ENCODE results near the gene CCDC136.

Gene CCDC136

DNA sequence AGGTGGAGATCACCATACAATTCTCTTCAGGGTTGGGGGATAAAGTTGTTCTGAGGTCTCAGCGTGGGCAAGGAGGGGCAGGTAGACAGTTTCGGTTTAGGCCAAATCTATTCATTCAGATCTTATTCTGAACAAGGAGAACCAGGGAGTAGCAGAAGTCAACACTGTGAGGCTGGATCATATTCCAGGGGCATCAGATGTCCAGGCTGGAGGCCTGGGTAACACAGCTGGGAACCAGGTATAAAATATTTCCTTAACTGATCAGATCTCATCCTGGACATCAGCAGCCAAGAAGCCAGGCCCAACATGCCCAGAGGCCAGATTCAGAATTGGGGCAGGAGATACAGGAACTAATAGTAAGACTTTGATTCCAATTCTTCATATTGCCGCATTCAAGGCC, 19.2 kb downstream of the CCDC136 start:
- Histone ChIP-seq H3K9me3 (ENCODE audit: insufficient read depth, low read depth, low read length) (no peaks in the 10 kb centered on the region), H3K36me3 (ENCODE audit: insufficient read depth, low read depth, low read length) (peaks cover 59% of the 10 kb centered on the region), H3K27me3 (ENCODE audit: insufficient read depth, low read length) (no peaks in the 10 kb centered on the region), H3K4me3 (ENCODE audit: low read length) (no peak overlapping the region), H3K27ac (ENCODE audit: low read length) (no peak overlapping the region), H3K9ac (ENCODE audit: low read depth, low read length) (no peak overlapping the region), H3K4me1 (ENCODE audit: insufficient read depth, low read length) (0 out of 2 replicates have a peak, but pooled peaks cover 3% of the 10 kb centered on the region)

DNA sequence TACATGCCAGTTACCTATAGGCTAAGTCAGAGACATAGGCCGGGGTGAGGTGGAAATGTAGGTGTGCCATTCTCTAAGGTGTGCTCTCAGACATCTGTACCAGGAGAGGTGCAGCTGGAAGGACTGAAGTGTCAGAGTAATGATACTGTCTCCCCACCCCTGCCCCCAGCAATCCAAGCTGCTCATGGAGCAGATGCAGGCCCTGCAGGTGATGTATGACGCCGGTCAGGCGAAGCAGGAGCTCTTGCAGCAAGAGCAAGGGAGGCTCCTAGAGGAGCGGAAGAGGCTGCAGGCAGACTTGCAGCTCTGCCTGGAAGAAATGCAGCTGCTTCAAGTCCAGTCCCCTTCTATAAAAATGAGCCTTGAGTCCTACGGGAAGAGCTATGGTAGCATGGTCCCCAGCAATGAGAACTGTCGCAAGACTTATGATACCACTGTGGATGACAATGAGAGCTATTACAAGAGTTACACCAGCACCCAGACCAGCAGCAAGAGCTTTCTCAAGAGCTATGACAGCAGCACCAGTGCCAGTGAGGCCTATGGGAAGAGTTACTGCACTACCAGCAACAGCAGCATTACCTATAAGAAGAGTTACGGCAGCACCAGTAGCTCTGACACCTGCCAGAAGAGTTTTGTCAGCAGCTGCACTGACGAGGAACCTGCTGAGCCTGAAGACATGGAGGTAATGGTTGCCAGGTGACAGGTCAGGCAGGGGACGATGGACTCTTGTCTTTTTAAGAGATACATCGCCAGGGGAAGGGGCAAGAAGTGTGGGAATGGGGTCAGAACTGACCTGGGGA, 20.1 kb downstream of the CCDC136 start:
- H3K27ac ChIP-seq (ENCODE audit: low read length): no peak overlapping the region
- no peak overlapping the region for H3K9ac ChIP-seq (ENCODE audit: low read depth, low read length)
- H3K36me3 ChIP-seq (ENCODE audit: insufficient read depth, low read depth, low read length): peaks cover 51% of the 10 kb centered on the region

DNA sequence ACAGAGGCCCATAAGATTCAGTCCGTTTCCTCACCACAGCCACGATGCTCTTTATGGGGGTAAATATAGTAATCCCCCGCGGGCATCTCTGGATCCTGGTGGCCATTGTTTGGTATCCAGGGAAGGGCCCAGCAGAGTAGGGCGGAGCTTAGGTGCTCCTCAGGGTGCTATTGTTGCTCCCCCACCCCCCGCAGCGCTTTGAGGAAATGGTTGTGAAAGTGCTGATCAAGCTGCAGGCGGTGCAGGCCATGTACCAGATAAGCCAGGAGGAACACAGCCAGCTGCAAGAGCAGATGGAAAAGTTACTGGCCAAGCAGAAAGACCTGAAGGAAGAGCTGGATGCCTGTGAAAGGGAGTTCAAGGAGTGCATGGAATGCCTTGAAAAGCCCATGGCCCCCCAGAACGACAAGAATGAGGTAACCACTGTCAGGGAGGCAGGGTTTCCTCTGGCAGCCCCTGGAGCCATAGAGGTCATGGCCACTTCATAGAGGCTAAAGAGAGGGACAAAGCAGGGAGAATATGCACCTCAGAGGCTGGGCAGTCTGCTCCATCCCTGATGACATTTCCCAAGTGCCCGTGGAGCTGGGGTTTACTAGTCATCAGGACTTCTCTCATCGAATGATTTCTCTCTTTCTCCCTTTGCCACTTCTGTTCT, 20.9 kb downstream of the CCDC136 start:
- no peaks in the 10 kb centered on the region for H3K9me3 ChIP-seq (ENCODE audit: insufficient read depth, low read depth, low read length)
- H3K27ac ChIP-seq (ENCODE audit: low read length): no peak overlapping the region
- no peak overlapping the region for H3K9ac ChIP-seq (ENCODE audit: low read depth, low read length)
- H3K4me1 ChIP-seq (ENCODE audit: insufficient read depth, low read length): 0 out of 2 replicates have a peak, but pooled peaks cover 3% of the 10 kb centered on the region
- H3K36me3 ChIP-seq (ENCODE audit: insufficient read depth, low read depth, low read length): peaks cover 44% of the 10 kb centered on the region
- no peak overlapping the region for H3K4me3 ChIP-seq (ENCODE audit: low read length)
- no peaks in the 10 kb centered on the region for H3K27me3 ChIP-seq (ENCODE audit: insufficient read depth, low read length)

More for the DNA sequence above, 20.1 kb downstream of the CCDC136 start:
- no peaks in the 10 kb centered on the region for H3K9me3 ChIP-seq (ENCODE audit: insufficient read depth, low read depth, low read length)
- no peak overlapping the region for H3K4me3 ChIP-seq (ENCODE audit: low read length)
- no peaks in the 10 kb centered on the region for H3K27me3 ChIP-seq (ENCODE audit: insufficient read depth, low read length)
- H3K4me1 ChIP-seq (ENCODE audit: insufficient read depth, low read length): 0 out of 2 replicates have a peak, but pooled peaks cover 3% of the 10 kb centered on the region

DNA sequence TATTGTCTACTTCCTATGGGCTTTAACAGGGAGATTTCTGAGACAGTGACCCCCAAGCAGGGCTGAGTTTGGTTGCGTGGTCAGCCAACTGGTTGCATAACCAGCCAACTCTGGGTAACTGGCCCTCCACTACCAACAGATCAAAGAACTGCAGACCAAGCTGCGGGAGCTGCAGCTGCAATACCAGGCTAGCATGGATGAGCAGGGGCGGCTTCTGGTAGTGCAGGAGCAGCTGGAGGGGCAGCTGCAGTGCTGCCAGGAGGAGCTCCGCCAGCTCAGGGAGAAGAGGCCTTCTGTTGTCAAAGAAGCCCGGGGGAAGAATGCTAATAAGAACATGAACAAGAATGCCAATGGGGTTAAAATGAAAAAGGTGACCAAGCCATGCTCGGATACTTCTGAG, 22.7 kb downstream of the CCDC136 start:
- Histone ChIP-seq H3K36me3 (ENCODE audit: insufficient read depth, low read depth, low read length) (peaks cover 29% of the 10 kb centered on the region), H3K4me1 (ENCODE audit: insufficient read depth, low read length) (0 out of 2 replicates have a peak, but pooled peaks cover 3% of the 10 kb centered on the region), H3K9ac (ENCODE audit: low read depth, low read length) (no peak overlapping the region), H3K9me3 (ENCODE audit: insufficient read depth, low read depth, low read length) (no peaks in the 10 kb centered on the region), H3K27ac (ENCODE audit: low read length) (no peak overlapping the region), H3K27me3 (ENCODE audit: insufficient read depth, low read length) (no peaks in the 10 kb centered on the region), H3K4me3 (ENCODE audit: low read length) (no peak overlapping the region)

- peaks cover 20% of the 10 kb centered on the region for H3K36me3 ChIP-seq (ENCODE audit: insufficient read depth, low read depth, low read length)
- 0 out of 2 replicates have a peak, but pooled peaks cover 3% of the 10 kb centered on the region for H3K4me1 ChIP-seq (ENCODE audit: insufficient read depth, low read length)
- H3K9me3 ChIP-seq (ENCODE audit: insufficient read depth, low read depth, low read length): no peaks in the 10 kb centered on the region
- H3K4me3 ChIP-seq (ENCODE audit: low read length): no peak overlapping the region
- no peaks in the 10 kb centered on the region for H3K27me3 ChIP-seq (ENCODE audit: insufficient read depth, low read length)
- H3K27ac ChIP-seq (ENCODE audit: low read length): no peak overlapping the region
- no peak overlapping the region for H3K9ac ChIP-seq (ENCODE audit: low read depth, low read length)
Measured at GRCh38 chr7:128815289-128815942, 23.6 kb downstream of the CCDC136 start.

DNA sequence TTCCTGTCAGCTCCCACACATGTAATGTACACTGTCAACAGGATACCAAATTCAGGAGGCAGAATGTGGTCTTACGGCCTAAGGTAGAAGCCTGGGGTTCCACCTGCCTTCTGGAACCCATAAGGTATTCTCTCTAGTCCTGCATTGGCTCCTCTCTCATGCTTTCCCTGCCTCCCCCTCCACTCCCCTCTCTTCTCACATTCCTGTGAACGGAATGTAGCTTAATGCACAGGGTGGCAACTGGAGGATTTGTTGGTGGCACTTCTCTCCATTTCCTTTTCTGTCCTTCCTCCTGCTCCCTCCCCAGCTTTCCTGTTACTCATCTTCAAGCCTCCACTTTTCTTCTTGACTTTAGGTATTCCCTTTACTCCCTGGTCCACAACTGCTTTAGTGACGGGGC, 26.9 kb downstream of the CCDC136 start:
- no peaks in the 10 kb centered on the region for H3K4me1 ChIP-seq (ENCODE audit: insufficient read depth, low read length)
- no peaks in the 10 kb centered on the region for H3K27me3 ChIP-seq (ENCODE audit: insufficient read depth, low read length)
- no peak overlapping the region for H3K27ac ChIP-seq (ENCODE audit: low read length)
- H3K4me3 ChIP-seq (ENCODE audit: low read length): no peak overlapping the region
- H3K9ac ChIP-seq (ENCODE audit: low read depth, low read length): no peak overlapping the region
- H3K9me3 ChIP-seq (ENCODE audit: insufficient read depth, low read depth, low read length): no peaks in the 10 kb centered on the region
- peaks cover 11% of the 10 kb centered on the region for H3K36me3 ChIP-seq (ENCODE audit: insufficient read depth, low read depth, low read length)

DNA sequence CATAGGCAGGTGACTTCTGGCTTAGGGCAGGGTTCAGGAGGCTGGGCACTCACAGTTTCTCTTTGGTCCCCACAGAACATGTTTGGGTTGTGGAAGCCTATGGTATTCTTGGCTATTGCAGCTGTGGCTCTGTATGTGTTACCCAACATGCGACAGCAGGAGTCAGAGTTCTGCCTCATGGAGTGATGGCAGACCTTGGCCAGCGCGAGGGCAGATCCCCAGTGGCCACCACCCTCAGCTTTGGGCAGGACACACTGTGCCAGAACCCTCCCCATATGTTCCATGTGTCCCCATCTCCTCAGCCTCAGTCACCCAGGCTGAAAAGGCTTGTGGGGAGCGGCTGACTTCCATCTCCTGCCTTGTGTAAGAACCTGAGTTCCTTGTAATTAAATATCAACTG, 30.0 kb downstream of the CCDC136 start:
- Histone ChIP-seq H3K4me3 (ENCODE audit: low read length) (no peak overlapping the region), H3K9me3 (ENCODE audit: insufficient read depth, low read depth, low read length) (no peaks in the 10 kb centered on the region), H3K9ac (ENCODE audit: low read depth, low read length) (no peak overlapping the region), H3K4me1 (ENCODE audit: insufficient read depth, low read length) (no peaks in the 10 kb centered on the region), H3K27me3 (ENCODE audit: insufficient read depth, low read length) (no peaks in the 10 kb centered on the region), H3K27ac (ENCODE audit: low read length) (no peak overlapping the region), H3K36me3 (ENCODE audit: insufficient read depth, low read depth, low read length) (no peaks in the 10 kb centered on the region)

GRCh38 chr7:128826512-128826911, 34.7 kb downstream of the CCDC136 start:
- Histone ChIP-seq H3K9me3 (ENCODE audit: insufficient read depth, low read depth, low read length) (no peaks in the 10 kb centered on the region), H3K4me1 (ENCODE audit: insufficient read depth, low read length) (peaks cover 7% of the 10 kb centered on the region), H3K27me3 (ENCODE audit: insufficient read depth, low read length) (peaks cover 28% of the 10 kb centered on the region), H3K36me3 (ENCODE audit: insufficient read depth, low read depth, low read length) (no peaks in the 10 kb centered on the region), H3K27ac (ENCODE audit: low read length) (no peak overlapping the region), H3K9ac (ENCODE audit: low read depth, low read length) (no peak overlapping the region), H3K4me3 (ENCODE audit: low read length) (no peak overlapping the region)

- Histone ChIP-seq H3K36me3 (ENCODE audit: insufficient read depth, low read depth, low read length) (no peaks in the 10 kb centered on the region), H3K27ac (ENCODE audit: low read length) (no peak overlapping the region), H3K4me1 (ENCODE audit: insufficient read depth, low read length) (peaks cover 7% of the 10 kb centered on the region), H3K4me3 (ENCODE audit: low read length) (no peak overlapping the region), H3K9ac (ENCODE audit: low read depth, low read length) (no peak overlapping the region), H3K9me3 (ENCODE audit: insufficient read depth, low read depth, low read length) (no peaks in the 10 kb centered on the region), H3K27me3 (ENCODE audit: insufficient read depth, low read length) (peaks cover 31% of the 10 kb centered on the region)
Measured at GRCh38 chr7:128826916-128827247, 35.1 kb downstream of the CCDC136 start.

GRCh38 chr7:128827248-128827958, 35.6 kb downstream of the CCDC136 start:
- Histone ChIP-seq H3K4me3 (ENCODE audit: low read length) (no peak overlapping the region), H3K9ac (ENCODE audit: low read depth, low read length) (no peak overlapping the region), H3K36me3 (ENCODE audit: insufficient read depth, low read depth, low read length) (no peaks in the 10 kb centered on the region), H3K4me1 (ENCODE audit: insufficient read depth, low read length) (peaks cover 7% of the 10 kb centered on the region), H3K27ac (ENCODE audit: low read length) (no peak overlapping the region), H3K9me3 (ENCODE audit: insufficient read depth, low read depth, low read length) (no peaks in the 10 kb centered on the region), H3K27me3 (ENCODE audit: insufficient read depth, low read length) (peaks cover 35% of the 10 kb centered on the region)

GRCh38 chr7:128827971-128828711, 36.4 kb downstream of the CCDC136 start:
- peaks cover 12% of the 10 kb centered on the region for H3K4me1 ChIP-seq (ENCODE audit: insufficient read depth, low read length)
- H3K9me3 ChIP-seq (ENCODE audit: insufficient read depth, low read depth, low read length): no peaks in the 10 kb centered on the region
- no peak overlapping the region for H3K4me3 ChIP-seq (ENCODE audit: low read length)
- no peak overlapping the region for H3K27ac ChIP-seq (ENCODE audit: low read length)
- H3K36me3 ChIP-seq (ENCODE audit: insufficient read depth, low read depth, low read length): no peaks in the 10 kb centered on the region
- no peak overlapping the region for H3K9ac ChIP-seq (ENCODE audit: low read depth, low read length)
- H3K27me3 ChIP-seq (ENCODE audit: insufficient read depth, low read length): peaks cover 42% of the 10 kb centered on the region
